GM21529 (cell line): Measurements from ENCODE around the gene PC.
A peak's percentile ranks its signal among the peaks of the same experiment; 100 is the strongest.
"Not testable (repeated sequence)": the region's sequence is repeated elsewhere in the genome, so short reads cannot be mapped to it uniquely, and the experiment has no call there.

Experiments
- ATAC-seq: cut with Tn5 transposase; IDR thresholded peaks from one replicate; pipeline ENCODE4 v1.9.1; 2021; ENCODE audit not compliant: unreplicated experiment

The PC gene, protein sequence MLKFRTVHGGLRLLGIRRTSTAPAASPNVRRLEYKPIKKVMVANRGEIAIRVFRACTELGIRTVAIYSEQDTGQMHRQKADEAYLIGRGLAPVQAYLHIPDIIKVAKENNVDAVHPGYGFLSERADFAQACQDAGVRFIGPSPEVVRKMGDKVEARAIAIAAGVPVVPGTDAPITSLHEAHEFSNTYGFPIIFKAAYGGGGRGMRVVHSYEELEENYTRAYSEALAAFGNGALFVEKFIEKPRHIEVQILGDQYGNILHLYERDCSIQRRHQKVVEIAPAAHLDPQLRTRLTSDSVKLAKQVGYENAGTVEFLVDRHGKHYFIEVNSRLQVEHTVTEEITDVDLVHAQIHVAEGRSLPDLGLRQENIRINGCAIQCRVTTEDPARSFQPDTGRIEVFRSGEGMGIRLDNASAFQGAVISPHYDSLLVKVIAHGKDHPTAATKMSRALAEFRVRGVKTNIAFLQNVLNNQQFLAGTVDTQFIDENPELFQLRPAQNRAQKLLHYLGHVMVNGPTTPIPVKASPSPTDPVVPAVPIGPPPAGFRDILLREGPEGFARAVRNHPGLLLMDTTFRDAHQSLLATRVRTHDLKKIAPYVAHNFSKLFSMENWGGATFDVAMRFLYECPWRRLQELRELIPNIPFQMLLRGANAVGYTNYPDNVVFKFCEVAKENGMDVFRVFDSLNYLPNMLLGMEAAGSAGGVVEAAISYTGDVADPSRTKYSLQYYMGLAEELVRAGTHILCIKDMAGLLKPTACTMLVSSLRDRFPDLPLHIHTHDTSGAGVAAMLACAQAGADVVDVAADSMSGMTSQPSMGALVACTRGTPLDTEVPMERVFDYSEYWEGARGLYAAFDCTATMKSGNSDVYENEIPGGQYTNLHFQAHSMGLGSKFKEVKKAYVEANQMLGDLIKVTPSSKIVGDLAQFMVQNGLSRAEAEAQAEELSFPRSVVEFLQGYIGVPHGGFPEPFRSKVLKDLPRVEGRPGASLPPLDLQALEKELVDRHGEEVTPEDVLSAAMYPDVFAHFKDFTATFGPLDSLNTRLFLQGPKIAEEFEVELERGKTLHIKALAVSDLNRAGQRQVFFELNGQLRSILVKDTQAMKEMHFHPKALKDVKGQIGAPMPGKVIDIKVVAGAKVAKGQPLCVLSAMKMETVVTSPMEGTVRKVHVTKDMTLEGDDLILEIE

DNA sequence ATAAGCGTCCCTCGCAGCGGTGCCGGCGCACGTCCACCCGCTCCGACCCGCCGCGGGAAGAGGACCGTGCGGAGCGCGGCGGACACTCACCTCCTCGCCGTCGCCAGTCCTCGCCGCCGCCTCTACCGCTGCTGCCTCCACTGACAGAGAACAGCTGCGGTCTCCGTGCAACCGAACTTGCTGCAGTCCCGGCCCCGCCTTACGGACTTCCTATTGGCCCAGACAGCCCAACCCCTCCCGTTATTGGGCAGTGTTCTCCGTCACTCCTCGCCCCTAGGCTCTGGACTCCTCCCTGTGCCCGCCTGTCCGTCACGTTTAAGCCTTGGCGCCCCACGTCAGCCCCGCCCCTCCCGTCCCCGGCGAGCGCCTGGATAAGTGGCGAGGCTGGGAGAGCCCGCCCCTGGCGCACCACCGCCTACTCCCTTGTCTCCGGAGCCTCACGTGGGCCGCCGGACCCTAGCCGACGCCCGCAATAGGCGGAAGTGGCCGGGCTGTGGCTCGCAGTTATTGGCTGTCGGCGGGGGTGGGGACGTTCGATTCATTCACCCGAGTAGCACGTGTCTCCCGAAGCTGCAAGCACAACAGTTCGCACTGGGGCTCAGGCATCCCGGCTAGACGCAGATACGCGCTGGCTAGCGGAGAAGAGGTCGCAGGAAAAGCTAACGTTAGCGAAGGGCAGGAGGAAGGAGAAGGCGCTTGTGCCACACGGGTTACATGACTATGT is at the start of gene PC:
Gene PC (minus strand): TSS at position 152 of the 724 bp plus-strand sequence. CDS start 86,224 bp downstream, outside the sequence.
- peak; percentile 97 for ATAC-seq

DNA sequence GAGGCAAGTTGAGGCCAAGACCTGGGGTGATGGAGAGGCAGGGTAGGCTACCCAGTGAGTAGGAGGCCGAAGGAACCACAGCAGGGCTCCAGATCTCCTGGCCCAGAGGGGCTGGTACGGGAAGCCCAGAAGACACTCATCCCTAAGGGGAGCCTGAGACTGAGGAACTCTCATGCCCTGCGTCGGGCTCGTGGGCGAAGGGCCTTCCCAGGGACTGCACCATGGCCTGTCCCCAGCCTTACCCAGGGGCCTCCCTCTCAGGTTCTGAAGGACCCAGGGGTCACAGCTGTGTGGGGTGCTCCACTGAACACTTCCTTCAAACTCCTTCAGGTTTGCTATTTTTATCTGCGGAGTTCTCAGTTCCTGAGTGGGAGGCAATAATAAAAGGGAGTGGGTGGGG is 48.9 kb upstream of the PC start:
- no peak for ATAC-seq

DNA sequence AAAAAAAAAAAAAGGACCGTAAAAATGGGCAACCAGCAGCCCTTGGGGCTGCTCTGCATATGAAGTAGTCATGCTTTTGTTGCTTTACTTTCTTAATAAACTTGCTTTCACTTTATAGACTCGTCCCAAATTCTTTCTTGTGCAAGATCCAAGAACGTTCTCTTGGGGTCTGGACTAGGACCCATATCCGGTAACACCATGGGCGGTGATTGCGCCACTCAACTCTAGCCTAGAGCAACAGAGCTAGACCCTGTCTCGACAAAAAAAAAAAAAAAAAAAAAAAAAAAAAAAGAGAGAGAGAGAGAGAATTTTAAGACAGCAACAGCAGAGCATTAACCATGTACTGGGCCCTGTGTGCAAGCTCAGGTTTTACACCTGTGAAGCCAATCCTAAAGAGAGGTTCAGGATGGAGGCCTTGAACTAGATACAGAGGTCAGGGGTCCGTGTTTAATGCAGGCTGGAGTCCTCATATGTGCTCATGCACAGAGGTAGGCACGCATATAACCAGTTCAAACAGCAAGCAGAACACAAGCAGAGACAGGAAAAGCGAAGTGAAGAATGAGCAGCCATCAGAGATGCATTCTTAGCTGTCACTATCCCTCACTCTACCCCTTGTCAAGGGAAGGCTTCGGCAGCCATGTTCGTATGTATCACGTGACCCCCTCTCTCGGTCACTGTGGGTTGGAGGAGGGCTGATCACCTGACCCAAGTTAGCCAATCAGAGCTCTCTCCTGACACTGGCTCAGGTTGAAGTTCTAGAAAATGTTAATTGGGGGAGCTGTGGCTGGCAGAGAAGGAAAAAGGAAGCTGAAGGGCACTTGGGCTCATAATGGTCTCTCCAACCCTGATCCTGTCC is 48.1 kb upstream of the PC start:
- no peak for ATAC-seq

DNA sequence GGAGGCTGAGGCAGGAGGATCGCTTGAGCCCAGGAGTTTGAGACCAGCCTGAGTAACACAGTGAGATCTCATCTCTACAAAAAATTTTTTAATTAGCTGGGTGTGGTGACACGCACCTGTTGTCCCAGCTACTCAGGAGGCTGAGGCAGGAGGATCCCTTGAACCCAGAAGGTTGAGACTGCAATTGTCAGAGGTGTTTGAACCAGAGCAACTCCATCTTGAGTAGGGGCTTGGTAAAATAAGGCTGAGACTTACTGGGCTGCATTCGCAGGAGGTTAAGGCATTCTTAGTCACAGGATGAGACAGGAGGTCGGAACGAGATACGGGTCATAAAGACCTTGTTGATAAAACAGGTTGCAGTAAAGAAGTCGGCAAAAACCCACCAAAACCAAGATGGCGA is 47.0 kb upstream of the PC start:
- ATAC-seq, result not testable (repeated sequence)

DNA sequence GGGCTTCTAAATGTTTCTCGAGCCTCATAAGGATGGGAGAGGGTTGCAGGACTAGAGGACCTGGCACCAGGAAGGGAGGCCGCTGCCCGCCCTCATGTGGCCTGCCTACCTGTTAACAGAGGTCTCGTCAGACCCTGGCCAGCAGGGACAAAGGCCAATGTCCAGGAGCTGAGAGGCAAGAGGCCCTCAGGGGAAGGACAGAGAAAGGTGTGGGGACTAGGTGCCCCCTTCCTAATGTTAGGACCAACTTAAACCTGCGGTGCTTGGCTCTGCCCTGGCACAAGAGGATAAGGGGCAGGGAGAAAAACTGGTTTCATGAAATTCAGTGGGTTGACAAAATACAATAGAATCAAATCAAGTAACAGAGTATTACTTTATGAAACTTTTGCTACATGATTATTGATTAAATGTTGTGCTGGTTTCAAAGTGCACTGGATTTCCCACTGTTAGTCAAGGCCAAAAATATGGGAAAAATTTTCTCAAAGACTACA is 44.8 kb upstream of the PC start:
- ATAC-seq, result no peak

DNA sequence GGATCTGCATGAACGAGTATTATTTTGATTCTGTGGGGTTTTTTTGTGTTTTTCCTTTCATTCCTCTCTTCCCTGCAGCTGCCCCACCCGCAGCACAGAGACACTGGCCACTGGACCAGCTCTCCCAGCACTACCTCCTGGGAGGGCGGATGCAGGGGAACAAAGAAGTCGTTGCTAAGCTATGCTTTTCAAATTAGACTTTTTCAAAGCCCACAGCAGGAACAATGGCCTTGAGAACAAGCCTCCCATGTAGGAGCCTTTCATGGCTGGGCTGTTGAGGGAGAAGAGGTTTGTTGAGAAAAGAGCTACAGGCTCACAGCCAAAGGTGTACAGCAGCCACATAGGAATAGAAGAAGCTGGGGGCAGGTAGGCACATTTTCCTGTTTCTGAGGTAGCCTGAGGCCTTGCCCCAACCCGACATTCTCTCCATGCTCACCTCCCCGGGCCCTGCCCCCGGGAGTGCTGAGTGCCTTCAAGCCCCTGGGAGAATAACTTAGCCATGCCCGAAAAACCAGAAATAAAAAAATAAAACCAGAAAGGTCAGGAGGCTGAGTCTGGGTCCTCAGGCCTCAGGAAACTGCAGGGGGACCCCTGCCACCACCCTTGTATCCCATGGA is 44.2 kb upstream of the PC start:
- no peak for ATAC-seq

DNA sequence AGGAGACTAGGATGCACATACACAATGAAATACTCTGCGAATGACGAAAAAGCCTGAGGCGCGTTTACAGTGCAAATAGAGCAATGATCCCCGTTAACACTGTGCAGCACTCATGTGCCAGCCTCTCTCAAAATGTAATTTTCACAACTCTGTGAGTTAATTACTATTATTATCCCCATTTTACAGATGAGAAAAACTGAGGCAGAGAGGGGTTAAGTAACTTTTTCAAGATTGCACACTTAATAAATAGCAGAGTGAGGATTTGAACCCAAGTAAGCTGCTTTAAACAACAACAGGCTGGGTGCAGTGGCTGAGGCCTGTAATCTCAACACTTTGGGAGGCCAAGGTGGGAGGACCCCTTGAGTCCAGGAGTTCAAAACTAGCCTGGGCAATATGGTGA is 43.1 kb upstream of the PC start:
- ATAC-seq, result no peak

DNA sequence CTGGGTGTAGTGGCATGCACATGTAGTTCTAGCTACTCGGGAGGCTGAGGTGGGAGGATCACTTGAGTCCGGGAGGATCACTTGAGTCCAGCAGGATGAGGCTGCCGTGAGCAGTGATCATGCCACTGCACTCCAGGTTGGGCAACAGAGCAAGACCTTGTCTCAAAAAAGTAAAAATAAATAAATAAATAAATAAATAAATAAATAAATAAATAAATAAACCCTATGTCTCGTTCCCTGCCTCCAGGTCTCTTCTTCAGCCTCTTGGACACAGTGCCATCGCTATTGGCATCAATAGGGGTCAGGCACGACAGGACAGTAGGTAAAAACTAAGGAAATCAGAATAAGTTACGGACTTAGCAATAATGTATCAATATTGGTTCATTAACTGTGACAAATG is 41.4 kb upstream of the PC start:
- ATAC-seq, result no peak

DNA sequence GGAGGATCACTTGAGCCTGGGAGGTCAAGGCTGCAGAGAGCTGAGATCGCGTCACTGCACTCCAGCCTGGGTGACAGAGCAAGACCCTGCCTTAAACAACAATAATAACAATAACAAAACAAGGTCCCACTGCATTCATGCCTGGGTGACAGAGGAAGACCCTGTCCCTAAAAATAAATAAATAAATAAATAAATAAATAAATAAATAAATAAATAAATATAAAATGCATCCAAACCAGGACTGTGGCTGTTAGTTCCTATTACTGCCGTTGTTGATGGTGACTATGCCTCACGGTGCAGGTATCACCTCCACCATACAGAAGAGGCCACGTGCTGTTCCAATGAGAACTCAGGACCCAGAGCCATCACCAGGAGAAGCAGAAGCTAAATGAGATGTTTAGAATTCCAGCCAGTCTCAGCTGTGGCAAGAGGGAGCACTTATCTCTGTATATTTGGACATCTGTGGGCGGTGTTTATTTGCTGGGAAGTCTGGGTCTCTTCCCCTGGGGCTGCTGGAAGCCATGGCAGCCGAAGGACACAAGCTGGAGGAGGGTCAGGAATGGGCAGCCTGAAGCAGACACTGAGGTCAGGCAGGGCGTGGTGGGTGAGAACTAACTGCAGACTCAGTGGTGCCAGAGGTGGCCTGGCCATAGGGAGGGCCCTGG is 38.6 kb upstream of the PC start:
- no peak for ATAC-seq

DNA sequence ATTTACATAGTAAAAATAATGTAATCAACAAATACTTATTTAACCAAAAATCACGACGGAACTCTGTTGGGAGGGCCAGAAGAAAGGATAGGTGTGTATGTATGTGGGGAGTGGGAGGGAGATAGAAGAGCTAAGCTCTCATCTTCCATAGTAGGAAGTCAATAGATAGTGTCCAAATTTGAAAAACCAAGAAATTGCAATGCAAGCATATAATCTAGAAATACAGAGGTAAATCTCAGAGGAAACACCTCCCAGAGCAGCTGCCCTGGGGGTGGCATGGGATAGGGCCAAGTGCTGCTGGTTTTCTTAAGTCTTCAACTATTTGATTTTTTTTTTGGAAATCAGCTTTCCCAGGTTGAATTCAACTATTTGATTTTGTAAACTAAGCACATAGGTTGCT is 33.9 kb upstream of the PC start:
- ATAC-seq, result no peak

DNA sequence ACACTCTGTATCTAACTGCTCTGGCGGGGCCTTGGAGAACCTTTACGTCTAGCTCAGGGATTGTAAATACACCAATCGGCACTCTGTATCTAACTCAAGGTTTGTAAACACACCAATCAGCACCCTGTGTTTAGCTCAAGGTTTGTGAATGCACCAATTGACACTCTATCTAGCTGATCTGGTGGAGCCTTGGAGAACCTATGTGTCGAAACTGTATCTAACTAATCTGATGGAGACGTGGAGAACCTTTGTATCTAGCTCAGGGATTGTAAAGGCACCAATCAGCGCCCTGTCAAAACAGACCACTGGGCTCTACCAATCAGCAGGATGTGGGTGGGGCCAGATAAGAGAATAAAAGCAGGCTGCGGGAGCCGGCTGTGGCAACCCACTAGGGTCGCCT is 31.2 kb upstream of the PC start:
- not testable (repeated sequence) for ATAC-seq

DNA sequence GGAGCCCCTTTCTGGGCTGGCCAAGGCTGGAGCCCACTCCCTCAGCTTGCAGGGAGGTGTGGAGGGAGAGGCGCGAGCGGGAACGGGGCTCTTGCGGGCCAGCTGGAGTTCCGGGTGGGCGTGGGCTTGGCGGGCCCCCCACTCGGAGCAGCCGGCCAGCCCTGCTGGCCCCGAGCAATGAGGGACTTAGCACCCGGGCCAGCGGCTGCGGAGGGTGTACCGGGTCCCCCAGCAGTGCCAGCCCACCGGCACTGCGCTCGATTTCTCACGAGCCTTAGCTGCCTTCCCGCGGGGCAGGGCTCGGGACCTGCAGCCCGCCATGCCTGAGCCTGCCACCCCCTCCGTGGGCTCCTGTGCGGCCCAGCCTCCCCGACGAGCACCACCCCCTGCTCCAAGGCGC is 30.6 kb upstream of the PC start:
- not testable (repeated sequence) for ATAC-seq

DNA sequence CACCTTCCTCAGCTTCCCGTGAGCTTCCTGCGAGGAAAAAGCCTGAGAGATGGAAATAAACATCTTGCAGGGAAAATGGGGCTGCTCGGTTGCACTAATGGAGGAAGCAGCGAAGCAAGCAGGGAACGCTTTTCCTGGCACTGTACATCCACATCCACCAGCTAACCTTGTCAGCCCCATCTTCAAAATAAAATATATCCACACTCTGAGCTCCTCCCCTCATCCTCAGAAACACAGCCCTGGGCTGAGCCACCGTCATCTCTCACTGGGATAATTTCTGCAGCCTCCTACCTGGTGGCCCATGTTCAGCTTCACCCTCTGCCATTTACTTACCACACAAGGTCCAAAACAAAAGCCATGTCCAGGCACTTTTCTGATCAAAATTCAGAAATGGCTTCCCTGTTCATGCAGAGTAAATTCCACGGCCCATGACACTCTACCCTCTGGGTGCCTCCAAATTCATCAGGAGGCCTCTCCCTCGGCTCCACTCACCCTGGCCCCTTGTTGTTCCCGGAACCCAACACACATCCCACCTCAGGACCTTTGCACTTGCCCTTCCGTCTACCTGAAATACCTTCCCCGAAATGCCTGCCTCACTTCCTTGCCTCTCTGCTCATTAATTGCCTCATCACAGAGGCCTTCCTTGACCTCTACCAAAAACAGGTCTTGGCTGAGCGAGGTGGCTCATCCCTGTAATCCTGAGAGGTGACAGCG is 29.9 kb upstream of the PC start:
- no peak for ATAC-seq

DNA sequence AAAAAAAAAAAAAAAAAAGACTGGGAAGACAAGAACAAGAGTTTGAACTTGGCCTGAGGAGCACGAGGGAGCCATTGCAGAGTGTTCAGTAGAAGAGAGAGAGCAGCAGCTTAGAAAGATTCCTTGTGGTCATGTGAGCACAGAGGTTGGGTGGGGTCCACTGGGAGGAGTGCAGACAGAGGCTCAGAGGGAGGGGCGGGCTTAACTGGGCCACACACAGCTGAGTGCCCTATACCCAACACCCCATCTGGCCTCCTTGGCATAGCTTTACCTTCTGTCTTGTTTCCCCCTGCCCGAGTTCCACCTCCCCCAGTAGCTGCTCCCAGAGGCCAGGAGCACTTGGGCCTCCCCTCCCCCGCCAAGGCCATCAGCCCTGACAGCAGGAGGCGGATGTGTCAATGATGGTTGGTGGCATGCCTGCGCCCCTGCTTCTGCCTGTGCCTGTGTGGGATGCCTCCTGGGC is 29.0 kb upstream of the PC start:
- no peak for ATAC-seq

DNA sequence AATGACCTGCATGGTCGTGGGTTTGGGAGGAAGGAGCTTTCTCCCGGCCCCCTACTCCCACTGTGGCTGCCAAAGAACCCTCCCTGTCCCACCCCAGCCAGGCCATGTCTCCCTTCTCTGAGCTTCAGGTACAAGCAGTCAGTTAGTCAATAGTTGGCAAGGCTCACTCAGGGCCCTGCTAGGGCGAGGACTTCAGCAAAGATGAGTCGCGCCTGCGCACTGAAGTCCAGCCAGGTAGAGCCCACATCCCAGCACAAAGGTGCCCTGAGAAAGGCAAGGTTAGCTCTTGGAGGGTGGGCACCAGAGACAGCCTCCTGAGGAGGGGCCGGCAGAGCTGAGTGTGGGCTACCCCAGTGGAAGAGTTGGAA is 28.0 kb upstream of the PC start:
- no peak for ATAC-seq

DNA sequence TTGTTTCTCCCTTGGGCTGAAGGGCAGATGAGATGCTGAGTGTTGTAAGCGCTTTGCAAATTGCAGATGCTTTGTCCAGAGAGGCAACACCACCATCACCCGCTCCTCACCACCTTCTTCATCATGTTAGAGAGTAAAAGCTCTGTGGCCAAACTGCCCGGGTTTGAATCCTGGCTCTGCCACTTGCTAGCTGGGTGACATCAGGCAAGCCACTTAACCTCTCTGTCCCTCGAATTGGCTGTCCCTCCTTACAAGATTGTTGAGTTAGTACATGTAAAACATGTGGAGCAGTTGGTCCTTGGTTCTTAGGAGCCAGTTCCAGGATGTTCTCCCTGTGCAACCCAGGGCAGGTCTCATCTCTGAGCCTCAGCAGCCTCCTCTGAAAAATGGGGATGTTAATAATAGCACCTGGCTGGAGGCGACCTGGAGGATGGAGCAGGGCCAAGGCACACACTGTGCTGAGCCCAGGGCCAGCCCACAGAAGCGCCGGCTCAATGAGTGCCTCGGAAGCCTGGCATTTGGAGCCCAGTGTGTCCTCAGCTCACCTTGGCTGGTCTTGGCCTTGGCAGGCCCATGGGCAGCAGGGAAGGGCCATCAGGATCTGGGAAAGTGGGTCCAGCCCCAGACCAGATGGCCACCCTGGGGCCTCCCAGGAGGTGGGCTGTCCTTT is 27.5 kb upstream of the PC start:
- no peak for ATAC-seq

DNA sequence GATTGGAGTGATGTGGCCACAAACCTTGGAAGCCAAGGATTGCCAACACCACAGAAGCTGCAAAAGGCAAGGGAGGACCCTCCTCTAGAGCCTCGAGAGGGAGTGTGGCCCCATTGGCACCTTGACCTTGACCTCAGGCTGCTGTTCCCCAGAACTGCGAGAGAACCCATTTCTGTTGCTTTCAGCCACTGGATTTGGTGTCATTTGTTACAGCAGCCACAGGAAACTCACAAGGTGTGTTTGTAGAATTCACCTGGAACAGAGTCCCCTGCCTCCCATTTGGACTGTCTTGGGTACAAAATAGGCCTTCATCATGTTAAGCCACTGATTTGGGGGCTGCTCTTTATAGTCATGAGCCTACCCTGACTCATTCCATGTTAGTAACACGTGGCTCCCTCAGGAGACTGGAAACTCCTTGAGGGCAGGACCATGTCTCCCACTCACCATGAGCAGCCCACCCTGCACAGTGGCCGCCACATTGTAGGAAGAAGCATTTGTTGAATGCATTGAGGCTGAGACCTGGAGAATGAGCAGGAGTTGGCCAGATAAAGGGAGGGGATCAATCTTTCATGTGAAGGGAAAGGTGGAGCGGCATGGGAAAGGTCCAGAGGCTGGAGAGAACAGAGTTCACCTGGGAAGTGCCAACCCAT is 25.2 kb upstream of the PC start:
- ATAC-seq, result no peak
